Measurements from ENCODE around the gene EFHB.

EFHB gene

DNA sequence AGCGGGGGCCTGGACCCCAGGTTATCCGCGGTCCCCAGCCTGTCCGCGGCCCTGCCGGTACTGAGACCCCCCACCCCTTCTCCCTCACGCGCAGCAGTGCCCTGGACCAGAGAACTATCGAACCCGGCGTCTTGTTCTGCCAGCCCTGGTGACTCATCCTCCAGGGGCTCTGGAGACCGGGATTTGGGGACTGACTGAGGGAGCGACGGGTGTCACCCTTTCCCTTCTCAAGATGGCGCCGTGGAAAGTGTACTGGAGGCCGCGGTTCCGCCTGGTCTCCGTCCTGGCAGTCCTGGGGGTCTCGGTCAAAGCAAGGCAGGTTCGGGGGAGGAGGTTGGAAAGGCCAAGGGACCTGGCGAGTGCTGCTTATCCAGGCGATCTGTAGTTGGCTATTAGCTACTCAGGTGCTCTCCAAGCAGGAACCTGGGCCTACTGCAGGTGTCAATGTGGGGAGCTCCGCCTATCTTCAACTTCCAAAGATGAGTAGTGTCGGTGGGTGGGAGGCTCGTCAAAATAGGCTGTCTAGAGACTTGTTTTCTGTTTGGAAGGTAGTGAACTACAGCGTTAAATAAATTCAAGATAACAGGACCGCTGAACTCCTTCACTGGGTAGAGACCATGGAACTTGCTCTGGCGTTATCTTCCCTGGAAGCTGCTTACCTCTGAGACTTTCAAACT is 13.7 kb upstream of the EFHB start:
- Histone ChIP-seq H4K20me1 (ENCODE audit: insufficient read depth, low read length) (peaks cover 28% of the 10 kb centered on the region; the same call in 1 of the 2 replicates), H3K4me1 (ENCODE audit: insufficient read depth, low read length) (peaks cover 48% of the 10 kb centered on the region), H3K9ac (ENCODE audit: low read depth, low read length) (peak overlapping the region; percentile 86), H3K27me3 (ENCODE audit: insufficient read depth, low read length, poor library complexity) (no peaks in the 10 kb centered on the region), H3K9me3 (ENCODE audit: insufficient read depth, low read length, severe bottlenecking) (no peaks in the 10 kb centered on the region), H3K79me2 (ENCODE audit: insufficient read depth, low read length) (peaks cover 60% of the 10 kb centered on the region), H3K27ac (ENCODE audit: low read length) (peak overlapping the region; percentile 82), H3K4me2 (ENCODE audit: insufficient read depth, low read length) (peak overlapping the region; percentile 83), H3K36me3 (ENCODE audit: insufficient read depth, low read length) (peaks cover 27% of the 10 kb centered on the region), H2AFZ (ENCODE audit: low read depth, low read length) (peak overlapping the region; percentile 81), H3K4me3 (ENCODE audit: low read depth in 1 of 2, low read length in 2 of 2) (peak overlapping the region; percentile 90 to 99)
- peak; percentile 44 for DNase-seq
- TF ChIP-seq EZH2 (IDR thresholded peaks at IDR 0.05; ENCODE audit: borderline replicate concordance, low read depth, low read length, severe bottlenecking) = no peak
- TF ChIP-seq, protein P1, sequence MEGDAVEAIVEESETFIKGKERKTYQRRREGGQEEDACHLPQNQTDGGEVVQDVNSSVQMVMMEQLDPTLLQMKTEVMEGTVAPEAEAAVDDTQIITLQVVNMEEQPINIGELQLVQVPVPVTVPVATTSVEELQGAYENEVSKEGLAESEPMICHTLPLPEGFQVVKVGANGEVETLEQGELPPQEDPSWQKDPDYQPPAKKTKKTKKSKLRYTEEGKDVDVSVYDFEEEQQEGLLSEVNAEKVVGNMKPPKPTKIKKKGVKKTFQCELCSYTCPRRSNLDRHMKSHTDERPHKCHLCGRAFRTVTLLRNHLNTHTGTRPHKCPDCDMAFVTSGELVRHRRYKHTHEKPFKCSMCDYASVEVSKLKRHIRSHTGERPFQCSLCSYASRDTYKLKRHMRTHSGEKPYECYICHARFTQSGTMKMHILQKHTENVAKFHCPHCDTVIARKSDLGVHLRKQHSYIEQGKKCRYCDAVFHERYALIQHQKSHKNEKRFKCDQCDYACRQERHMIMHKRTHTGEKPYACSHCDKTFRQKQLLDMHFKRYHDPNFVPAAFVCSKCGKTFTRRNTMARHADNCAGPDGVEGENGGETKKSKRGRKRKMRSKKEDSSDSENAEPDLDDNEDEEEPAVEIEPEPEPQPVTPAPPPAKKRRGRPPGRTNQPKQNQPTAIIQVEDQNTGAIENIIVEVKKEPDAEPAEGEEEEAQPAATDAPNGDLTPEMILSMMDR (IDR thresholded peaks at IDR 0.05; ENCODE audit: borderline replicate concordance, extremely low read depth, low read length, poor library complexity, severe bottlenecking) = no peak
- ATAC-seq (ENCODE audit: insufficient read depth, low read depth) = peak; percentile 28

- peak within 1 kb of the TSS; percentile 90 to 99 for H3K4me3 ChIP-seq (ENCODE audit: low read depth in 1 of 2, low read length in 2 of 2)
- H3K9ac ChIP-seq (ENCODE audit: low read depth, low read length) = peak within 1 kb of the TSS; percentile 86
- H3K36me3 ChIP-seq (ENCODE audit: insufficient read depth, low read length) = peaks cover 20% of the 10 kb centered on the region
- H3K27me3 ChIP-seq (ENCODE audit: insufficient read depth, low read length, poor library complexity) = no peaks in the 10 kb centered on the region
- peak within 1 kb of the TSS; percentile 82 for H3K27ac ChIP-seq (ENCODE audit: low read length)
- DNase-seq (peak; percentile 98), ATAC-seq (ENCODE audit: insufficient read depth, low read depth) (peak; percentile 90)
- H4K20me1 ChIP-seq (ENCODE audit: insufficient read depth, low read length) = peaks cover 28% of the 10 kb centered on the region; the same call in 1 of the 2 replicates
- peak within 1 kb of the TSS; percentile 89 for H2AFZ ChIP-seq (ENCODE audit: low read depth, low read length)
- H3K79me2 ChIP-seq (ENCODE audit: insufficient read depth, low read length) = peaks cover 53% of the 10 kb centered on the region
- no peaks in the 10 kb centered on the region for H3K9me3 ChIP-seq (ENCODE audit: insufficient read depth, low read length, severe bottlenecking)
- TF ChIP-seq, protein P1 (IDR thresholded peaks at IDR 0.05; ENCODE audit: borderline replicate concordance, extremely low read depth, low read length, poor library complexity, severe bottlenecking) = no peak
- no peak for TF ChIP-seq EZH2 (IDR thresholded peaks at IDR 0.05; ENCODE audit: borderline replicate concordance, low read depth, low read length, severe bottlenecking)
- H3K4me2 ChIP-seq (ENCODE audit: insufficient read depth, low read length) = peak within 1 kb of the TSS; percentile 83
- H3K4me1 ChIP-seq (ENCODE audit: insufficient read depth, low read length) = peaks cover 45% of the 10 kb centered on the region
Measured at GRCh38 chr3:19946832-19947548, 13.0 kb upstream of the EFHB start, which contains the start of gene RAB5A. TSS of gene RAB5A (plus strand) at chr3:19947097. CDS start at chr3:19950899, 3,802 bp downstream.

GRCh38 chr3:19945969-19946831 is 12.2 kb upstream of the EFHB start:
- Histone ChIP-seq H3K9ac (ENCODE audit: low read depth, low read length) (peak overlapping the region; percentile 86), H3K27ac (ENCODE audit: low read length) (peak overlapping the region; percentile 82), H3K4me3 (ENCODE audit: low read depth in 1 of 2, low read length in 2 of 2) (peak overlapping the region; percentile 37 to 99), H3K36me3 (ENCODE audit: insufficient read depth, low read length) (peaks cover 12% of the 10 kb centered on the region), H3K27me3 (ENCODE audit: insufficient read depth, low read length, poor library complexity) (no peaks in the 10 kb centered on the region), H4K20me1 (ENCODE audit: insufficient read depth, low read length) (peaks cover 22% of the 10 kb centered on the region; the same call in 1 of the 2 replicates), H3K4me2 (ENCODE audit: insufficient read depth, low read length) (peak overlapping the region; percentile 83), H3K9me3 (ENCODE audit: insufficient read depth, low read length, severe bottlenecking) (no peaks in the 10 kb centered on the region), H3K79me2 (ENCODE audit: insufficient read depth, low read length) (peaks cover 45% of the 10 kb centered on the region), H2AFZ (ENCODE audit: low read depth, low read length) (peak overlapping the region; percentile 89), H3K4me1 (ENCODE audit: insufficient read depth, low read length) (peaks cover 39% of the 10 kb centered on the region)
- TF ChIP-seq, protein P1 (IDR thresholded peaks at IDR 0.05; ENCODE audit: borderline replicate concordance, extremely low read depth, low read length, poor library complexity, severe bottlenecking) = no peak
- no peak for TF ChIP-seq EZH2 (IDR thresholded peaks at IDR 0.05; ENCODE audit: borderline replicate concordance, low read depth, low read length, severe bottlenecking)
- ATAC-seq (ENCODE audit: insufficient read depth, low read depth) = peak; percentile 11
- DNase-seq = peak; percentile 12
